ENCODE data around the gene C22orf31.

Gene C22orf31

DNA sequence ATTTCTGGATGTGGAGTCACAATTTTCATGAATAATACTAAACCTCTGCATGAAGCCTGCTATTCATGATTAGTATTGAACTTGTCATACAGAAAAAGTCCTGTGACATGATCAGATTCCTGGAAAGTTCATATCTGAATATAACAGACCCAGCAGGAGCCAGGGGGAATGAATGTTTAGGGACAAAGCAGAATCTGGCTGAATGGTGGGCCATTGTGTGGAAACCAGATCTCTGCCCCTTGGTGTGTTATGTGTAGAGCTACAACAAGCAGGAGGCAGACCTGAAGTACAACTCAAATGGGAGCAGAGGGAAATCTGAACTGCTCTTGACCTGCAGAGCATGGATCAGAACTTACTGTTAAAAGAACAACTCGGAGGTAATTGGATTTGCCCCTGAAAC, 41.5 kb upstream of the C22orf31 start:
- Histone ChIP-seq H3K27me3 (replicated peaks; ENCODE audit: control insufficient read depth, insufficient read depth, low read length) (no peaks in the 10 kb centered on the region), H3K36me3 (ENCODE audit: control insufficient read depth, insufficient read depth, low read length) (no peaks in the 10 kb centered on the region), H3K4me3 (replicated peaks; ENCODE audit: low read depth, low read length) (no peak overlapping the region)
- DNase-seq (ENCODE audit: extremely low read depth, insufficient read length): no peak
- TF ChIP-seq, protein P1, sequence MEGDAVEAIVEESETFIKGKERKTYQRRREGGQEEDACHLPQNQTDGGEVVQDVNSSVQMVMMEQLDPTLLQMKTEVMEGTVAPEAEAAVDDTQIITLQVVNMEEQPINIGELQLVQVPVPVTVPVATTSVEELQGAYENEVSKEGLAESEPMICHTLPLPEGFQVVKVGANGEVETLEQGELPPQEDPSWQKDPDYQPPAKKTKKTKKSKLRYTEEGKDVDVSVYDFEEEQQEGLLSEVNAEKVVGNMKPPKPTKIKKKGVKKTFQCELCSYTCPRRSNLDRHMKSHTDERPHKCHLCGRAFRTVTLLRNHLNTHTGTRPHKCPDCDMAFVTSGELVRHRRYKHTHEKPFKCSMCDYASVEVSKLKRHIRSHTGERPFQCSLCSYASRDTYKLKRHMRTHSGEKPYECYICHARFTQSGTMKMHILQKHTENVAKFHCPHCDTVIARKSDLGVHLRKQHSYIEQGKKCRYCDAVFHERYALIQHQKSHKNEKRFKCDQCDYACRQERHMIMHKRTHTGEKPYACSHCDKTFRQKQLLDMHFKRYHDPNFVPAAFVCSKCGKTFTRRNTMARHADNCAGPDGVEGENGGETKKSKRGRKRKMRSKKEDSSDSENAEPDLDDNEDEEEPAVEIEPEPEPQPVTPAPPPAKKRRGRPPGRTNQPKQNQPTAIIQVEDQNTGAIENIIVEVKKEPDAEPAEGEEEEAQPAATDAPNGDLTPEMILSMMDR (IDR thresholded peaks at IDR 0.05; ENCODE audit: insufficient read depth, low read length, poor library complexity, severe bottlenecking): no peak

DNA sequence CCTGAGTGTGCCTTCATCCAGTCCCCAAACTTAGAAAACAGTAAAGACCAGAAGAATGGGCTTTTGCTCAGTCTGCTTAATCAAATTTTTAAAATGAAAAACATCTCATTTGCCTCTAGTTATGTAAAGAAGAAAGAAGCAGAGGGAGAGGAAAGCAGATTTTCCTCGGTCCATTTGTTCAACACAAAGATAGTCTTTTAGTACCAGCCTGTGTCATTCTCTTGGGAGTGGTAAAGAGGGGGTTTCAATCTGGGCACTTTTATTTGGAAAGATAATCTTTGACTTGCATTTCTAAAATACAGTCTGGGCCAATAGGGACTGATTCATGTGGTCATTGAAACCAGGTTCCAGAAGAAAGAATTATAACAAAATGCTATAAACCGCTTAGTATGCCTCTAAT, 40.7 kb upstream of the C22orf31 start:
- H3K4me3 ChIP-seq (replicated peaks; ENCODE audit: low read depth, low read length): no peak overlapping the region
- H3K27me3 ChIP-seq (replicated peaks; ENCODE audit: control insufficient read depth, insufficient read depth, low read length): no peaks in the 10 kb centered on the region
- no peaks in the 10 kb centered on the region for H3K36me3 ChIP-seq (ENCODE audit: control insufficient read depth, insufficient read depth, low read length)
- TF ChIP-seq, protein P1 (IDR thresholded peaks at IDR 0.05; ENCODE audit: insufficient read depth, low read length, poor library complexity, severe bottlenecking): no peak
- no peak for DNase-seq (ENCODE audit: extremely low read depth, insufficient read length)

DNA sequence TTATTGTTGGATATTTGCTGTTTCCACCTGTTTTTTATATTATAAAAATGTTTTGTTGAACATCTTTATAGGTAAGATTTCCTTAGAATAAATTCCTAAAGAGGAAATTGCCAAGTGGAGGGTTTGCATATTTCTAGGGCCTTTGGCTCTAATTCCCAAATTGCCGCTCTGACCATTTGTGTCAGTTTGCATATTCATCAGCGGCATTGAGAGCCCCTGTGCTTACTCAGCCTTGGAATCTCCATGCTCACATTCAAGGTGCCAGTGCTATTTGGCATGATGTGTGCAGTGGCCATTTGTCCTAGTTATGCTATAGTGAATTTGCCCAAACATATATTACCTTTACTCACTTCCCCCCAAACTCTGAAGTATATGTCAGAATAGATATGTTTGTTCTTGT, 36.7 kb upstream of the C22orf31 start:
- no peak for DNase-seq (ENCODE audit: extremely low read depth, insufficient read length)
- Histone ChIP-seq H3K4me3 (replicated peaks; ENCODE audit: low read depth, low read length) (no peak overlapping the region), H3K36me3 (ENCODE audit: control insufficient read depth, insufficient read depth, low read length) (no peaks in the 10 kb centered on the region), H3K27me3 (replicated peaks; ENCODE audit: control insufficient read depth, insufficient read depth, low read length) (no peaks in the 10 kb centered on the region; the same call in 1 of the 2 replicates)
- TF ChIP-seq, protein P1 (IDR thresholded peaks at IDR 0.05; ENCODE audit: insufficient read depth, low read length, poor library complexity, severe bottlenecking): no peak

DNA sequence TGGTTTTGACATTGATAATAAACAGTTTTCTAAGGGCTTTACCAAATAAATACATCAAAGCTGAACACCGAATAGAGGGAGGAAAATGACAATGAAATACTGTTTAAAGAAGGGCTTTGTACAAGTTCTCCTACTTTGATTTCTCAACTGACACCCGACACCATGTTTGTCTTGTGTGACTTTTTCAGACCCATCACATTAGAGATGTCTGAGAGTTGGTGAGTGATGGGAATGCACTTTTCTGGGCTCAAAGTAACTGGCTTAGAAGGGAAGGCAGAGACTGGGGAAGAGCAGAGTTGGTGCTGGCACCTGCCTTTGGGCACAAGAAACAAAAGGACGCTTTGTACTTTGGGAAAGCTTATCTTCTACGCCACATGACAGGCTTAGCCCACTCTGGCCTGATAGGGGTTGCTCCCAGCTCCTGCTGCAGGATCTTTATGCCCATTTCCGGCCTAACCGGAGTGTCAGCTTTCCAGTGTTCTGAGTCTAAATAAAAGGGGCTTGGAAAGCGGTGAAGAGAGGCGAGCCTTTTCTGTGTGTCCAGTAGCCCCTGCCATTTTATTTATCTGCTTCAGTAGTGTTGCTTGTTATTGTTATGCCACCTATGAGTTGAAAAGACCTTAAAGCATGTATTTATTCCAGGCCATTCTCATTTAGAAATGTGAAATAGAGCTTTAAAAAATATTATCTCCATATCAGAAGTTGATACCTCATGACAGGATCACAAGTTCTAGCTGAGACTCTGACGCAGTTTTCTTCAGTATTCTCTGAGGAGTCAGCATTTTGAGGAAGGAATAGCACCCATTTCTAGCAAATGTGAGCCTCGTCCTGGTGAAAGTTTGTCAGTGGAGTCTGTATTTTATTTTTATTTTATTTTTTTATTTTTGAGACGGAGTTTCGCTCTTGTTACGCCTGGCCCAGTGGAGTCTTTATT, 35.4 kb upstream of the C22orf31 start:
- DNase-seq (ENCODE audit: extremely low read depth, insufficient read length): no peak
- Histone ChIP-seq H3K4me3 (replicated peaks; ENCODE audit: low read depth, low read length) (no peak overlapping the region), H3K27me3 (replicated peaks; ENCODE audit: control insufficient read depth, insufficient read depth, low read length) (no peaks in the 10 kb centered on the region; the same call in 1 of the 2 replicates), H3K36me3 (ENCODE audit: control insufficient read depth, insufficient read depth, low read length) (no peaks in the 10 kb centered on the region)
- TF ChIP-seq, protein P1 (IDR thresholded peaks at IDR 0.05; ENCODE audit: insufficient read depth, low read length, poor library complexity, severe bottlenecking): no peak

DNA sequence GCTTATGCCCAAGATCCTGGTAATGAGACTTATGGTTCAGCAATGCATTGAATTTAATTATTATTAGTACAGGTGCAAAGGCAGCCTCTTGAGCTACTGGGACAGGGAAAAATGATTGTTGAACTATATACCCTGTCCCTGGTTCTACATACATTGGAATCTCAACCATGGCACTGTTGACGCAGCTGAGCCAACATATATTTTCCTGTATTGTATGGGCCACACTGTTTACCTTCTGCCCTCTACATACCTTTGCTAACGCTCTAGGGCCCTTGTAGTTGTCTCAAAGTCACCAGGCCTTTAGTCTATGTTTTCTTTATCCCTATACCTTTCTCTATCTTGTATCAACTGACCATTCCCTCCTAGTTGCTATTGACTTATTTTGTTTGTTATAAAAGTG, 33.8 kb upstream of the C22orf31 start:
- Histone ChIP-seq H3K36me3 (ENCODE audit: control insufficient read depth, insufficient read depth, low read length) (no peaks in the 10 kb centered on the region), H3K27me3 (replicated peaks; ENCODE audit: control insufficient read depth, insufficient read depth, low read length) (no peaks in the 10 kb centered on the region; the same call in 1 of the 2 replicates), H3K4me3 (replicated peaks; ENCODE audit: low read depth, low read length) (no peak overlapping the region)
- TF ChIP-seq, protein P1 (IDR thresholded peaks at IDR 0.05; ENCODE audit: insufficient read depth, low read length, poor library complexity, severe bottlenecking): no peak
- no peak for DNase-seq (ENCODE audit: extremely low read depth, insufficient read length)
